ENCODE measurements around the gene MVK.

- TF ChIP-seq CTCF (conservative IDR thresholded peaks at IDR 0.05; ENCODE audit: low read length) (no peak), EZH2phosphoT487 (IDR thresholded peaks at IDR 0.05; ENCODE audit: borderline replicate concordance) (no peak)
These were observed 15.8 kb upstream of the MVK start for GRCh38 chr12:109557805-109558204.
